ENCODE results near the gene NDFIP1. TPM values are rescaled to one million over a fixed set of nuclear protein-coding genes. Genes with fewer than 3 reads are reported as not detected.

The NDFIP1 gene
- total RNA-seq (100 to 1,000 TPM in 2 of 7 donors, 10 to 100 TPM in 5; 58.4 to 111 (median 88.7) TPM), polyA plus RNA-seq (10 to 100 TPM; 14.2 to 26.8 (median 26.7) TPM)
- long read RNA-seq, donor 1, full-length matches to known transcripts, result 47 of 87 reads
- long read RNA-seq, donor 1, partial matches to known transcripts, result 40 of 87 reads
- long read RNA-seq, donor 1, other reads (novel, unspliced or antisense), result 0 of 87 reads
- long read RNA-seq, donor 2, full-length matches to known transcripts, result 47 of 99 reads
- long read RNA-seq, donor 2, partial matches to known transcripts, result 52 of 99 reads
- long read RNA-seq, donor 2, other reads (novel, unspliced or antisense), result 0 of 99 reads

DNA sequence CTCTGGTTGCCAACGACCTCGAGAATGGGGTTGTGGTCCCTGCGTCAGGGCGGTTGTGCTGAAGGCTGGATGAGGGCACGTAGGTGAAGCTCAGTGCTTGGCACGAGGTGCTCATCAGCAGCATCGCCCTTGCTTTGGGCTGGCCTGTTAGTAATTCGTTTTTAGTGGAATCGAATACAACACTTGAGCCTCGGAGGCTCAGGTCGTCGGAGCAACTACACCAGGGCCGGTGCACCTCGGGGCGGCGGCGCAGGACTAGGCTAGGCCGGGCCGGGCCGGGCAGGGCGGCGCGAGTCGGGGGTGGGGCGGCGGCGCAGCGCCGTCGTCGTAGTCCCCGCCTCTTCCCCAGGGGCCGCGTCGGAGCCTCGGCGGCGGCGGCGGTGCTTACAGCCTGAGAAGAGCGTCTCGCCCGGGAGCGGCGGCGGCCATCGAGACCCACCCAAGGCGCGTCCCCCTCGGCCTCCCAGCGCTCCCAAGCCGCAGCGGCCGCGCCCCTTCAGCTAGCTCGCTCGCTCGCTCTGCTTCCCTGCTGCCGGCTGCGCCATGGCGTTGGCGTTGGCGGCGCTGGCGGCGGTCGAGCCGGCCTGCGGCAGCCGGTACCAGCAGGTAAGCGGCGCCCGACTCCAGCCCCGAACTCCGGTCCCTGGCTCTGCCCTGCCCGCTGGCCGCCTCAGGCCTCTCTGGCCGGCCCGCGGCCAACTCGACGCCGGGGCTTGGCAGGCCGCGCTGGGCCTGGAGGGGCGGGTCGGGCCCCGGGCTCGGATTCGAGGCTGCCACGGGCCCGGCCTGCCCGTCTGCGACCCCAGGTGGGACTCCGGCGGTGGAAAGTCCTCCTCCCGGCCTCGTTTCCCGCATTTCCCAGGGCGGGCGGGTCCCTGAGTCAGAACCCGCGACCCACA is at the start of gene NDFIP1:
Gene NDFIP1, plus strand, starts transcription at position 348 of the 899 bp plus-strand sequence. Its CDS starts 196 bp downstream, at position 544.
- Histone ChIP-seq H3K27me3 (replicated peaks in 1 of 7) (no peaks in the 10 kb centered on the region), H3K4me1 (peaks cover 25 to 59% (median 43%) of the 10 kb centered on the region in 6 donors), H3K36me3 (no peaks in the 10 kb centered on the region), H3K4me3 (peak within 1 kb of the TSS; percentile 60 to 83 (median 72)), H3K9me3 (no peaks in the 10 kb centered on the region), H3K27ac (peak within 1 kb of the TSS; percentile 95 to 99 (median 97))
- TF ChIP-seq POLR2A (IDR thresholded peaks at IDR 0.05) (peak in 2 of 3 donors; percentile 26 to 87), POLR2AphosphoS5 (IDR thresholded peaks at IDR 0.05) (peak; percentile 93 to 95 (median 94))
- TF ChIP-seq, protein P1, sequence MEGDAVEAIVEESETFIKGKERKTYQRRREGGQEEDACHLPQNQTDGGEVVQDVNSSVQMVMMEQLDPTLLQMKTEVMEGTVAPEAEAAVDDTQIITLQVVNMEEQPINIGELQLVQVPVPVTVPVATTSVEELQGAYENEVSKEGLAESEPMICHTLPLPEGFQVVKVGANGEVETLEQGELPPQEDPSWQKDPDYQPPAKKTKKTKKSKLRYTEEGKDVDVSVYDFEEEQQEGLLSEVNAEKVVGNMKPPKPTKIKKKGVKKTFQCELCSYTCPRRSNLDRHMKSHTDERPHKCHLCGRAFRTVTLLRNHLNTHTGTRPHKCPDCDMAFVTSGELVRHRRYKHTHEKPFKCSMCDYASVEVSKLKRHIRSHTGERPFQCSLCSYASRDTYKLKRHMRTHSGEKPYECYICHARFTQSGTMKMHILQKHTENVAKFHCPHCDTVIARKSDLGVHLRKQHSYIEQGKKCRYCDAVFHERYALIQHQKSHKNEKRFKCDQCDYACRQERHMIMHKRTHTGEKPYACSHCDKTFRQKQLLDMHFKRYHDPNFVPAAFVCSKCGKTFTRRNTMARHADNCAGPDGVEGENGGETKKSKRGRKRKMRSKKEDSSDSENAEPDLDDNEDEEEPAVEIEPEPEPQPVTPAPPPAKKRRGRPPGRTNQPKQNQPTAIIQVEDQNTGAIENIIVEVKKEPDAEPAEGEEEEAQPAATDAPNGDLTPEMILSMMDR (IDR thresholded peaks at IDR 0.05 in 8 of 11, conservative IDR thresholded peaks at IDR 0.05 in 3 of 11), result peak in 5 of 11 experiments; percentile 10 to 48 (median 16)
- 2 to 8% (median 3%) methylated on average over 25 to 103 of the region's 103 CpGs for WGBS, 5 donors
- peak; percentile 98 for DNase-seq
- intact Hi-C loops (cut with DNase I; ENCODE audit: low total_unique reads), result no loop called here

DNA sequence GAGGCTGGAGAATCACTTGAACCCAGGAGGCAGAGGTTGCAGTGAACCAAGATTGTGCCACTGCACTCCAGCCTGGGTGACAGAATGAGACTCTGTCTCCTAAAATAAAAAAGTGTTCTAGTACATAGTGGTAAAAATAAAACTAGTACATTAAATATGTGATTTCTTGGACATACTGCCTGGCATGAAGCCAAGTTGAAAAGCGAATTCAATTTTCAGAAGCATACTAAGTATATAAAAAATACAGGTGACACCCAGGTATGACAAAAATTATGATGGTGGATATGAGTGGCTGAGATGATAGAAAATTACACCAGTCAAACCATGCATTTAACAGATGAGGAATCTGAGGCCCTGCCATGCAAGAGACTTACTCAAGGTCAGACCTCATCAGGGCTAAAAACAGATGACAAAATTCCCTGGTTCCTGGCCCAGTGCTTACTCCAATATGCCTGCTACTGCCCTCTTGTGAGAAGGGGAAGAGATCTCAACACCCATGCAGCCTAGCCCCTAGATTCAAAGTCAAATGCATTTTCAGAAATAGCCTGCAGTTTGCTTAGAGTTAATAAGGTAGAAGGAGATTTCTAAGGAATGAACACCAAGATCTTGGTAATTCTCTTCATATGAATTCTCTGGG is 49.2 kb upstream of the NDFIP1 start:
- no peak for TF ChIP-seq POLR2A (IDR thresholded peaks at IDR 0.05)
- TF ChIP-seq POLR2AphosphoS5 (IDR thresholded peaks at IDR 0.05), result no peak
- TF ChIP-seq, protein P1 (IDR thresholded peaks at IDR 0.05 in 8 of 11, conservative IDR thresholded peaks at IDR 0.05 in 3 of 11), result peak in 1 of 11 experiments; percentile 10
- no peak for DNase-seq
- H3K27ac ChIP-seq, result no peak overlapping the region
- H3K36me3 ChIP-seq, result no peaks in the 10 kb centered on the region
- no peak overlapping the region for H3K4me3 ChIP-seq
- WGBS, 5 donors, result 81 to 92% (median 87%) methylated on average over 1 of the region's 1 CpG
- H3K27me3 ChIP-seq (replicated peaks in 1 of 7), result no peaks in the 10 kb centered on the region
- no peaks in the 10 kb centered on the region for H3K9me3 ChIP-seq
- intact Hi-C loops (cut with DNase I; ENCODE audit: low total_unique reads), result no loop called here
- peaks cover 8 to 24% (median 11%) of the 10 kb centered on the region in 6 donors for H3K4me1 ChIP-seq

- peak overlapping the region in 5 of 8 donors; percentile 58 to 80 (median 73) for H3K27ac ChIP-seq
- no peak for DNase-seq
Observed at GRCh38 chr5:142063376-142063775, 45.2 kb upstream of the NDFIP1 start.

More at GRCh38 chr5:142063376-142063775, 45.2 kb upstream of the NDFIP1 start:
- WGBS, 5 donors, result 62 to 84% (median 73%) methylated on average over 4 of the region's 4 CpGs
- Histone ChIP-seq H3K9me3 (no peaks in the 10 kb centered on the region), H3K27me3 (replicated peaks in 1 of 7) (no peaks in the 10 kb centered on the region), H3K4me1 (peaks cover 8 to 30% (median 15%) of the 10 kb centered on the region in 6 donors), H3K4me3 (no peak overlapping the region), H3K36me3 (no peaks in the 10 kb centered on the region)
- TF ChIP-seq, protein P1 (IDR thresholded peaks at IDR 0.05 in 8 of 11, conservative IDR thresholded peaks at IDR 0.05 in 3 of 11), result no peak
- TF ChIP-seq POLR2AphosphoS5 (IDR thresholded peaks at IDR 0.05) (no peak), POLR2A (IDR thresholded peaks at IDR 0.05) (no peak)
- intact Hi-C loops (cut with DNase I; ENCODE audit: low total_unique reads), result no loop called here

Data from spleen (tissue), 13 donors.